Endothelial cell of umbilical vein (primary cell): ENCODE data around the gene PLA2G2D.

Experiments used
- EZH2 ChIP-seq: IDR thresholded peaks from 2 replicates; pipeline ENCODE4 v1.6.1; 2012; ENCODE audit warnings: borderline replicate concordance, low read depth, mild to moderate bottlenecking, moderate library complexity, low read length, inconsistent platforms; ENCODE audit not compliant: severe bottlenecking
- POLR2A ChIP-seq: IDR thresholded peaks from 2 replicates; pipeline ENCODE4 v1.6.1; 2012; ENCODE audit warnings: low read depth, mild to moderate bottlenecking, control low read depth, low read length
- POLR2AphosphoS5 ChIP-seq: IDR thresholded peaks from 2 replicates; pipeline ENCODE4 v1.6.1; 2012; ENCODE audit warnings: low read depth, mild to moderate bottlenecking, control low read depth, low read length, moderate library complexity; ENCODE audit not compliant: insufficient read depth
- TF ChIP-seq, protein P1 (sequence below), 2 donors: IDR thresholded peaks; 1 replicate in 1 of 2; 2 replicates in 1 of 2; pipeline ENCODE4 v1.5.1; 2011; ENCODE audit warnings: low read length in 2 of 2, mild to moderate bottlenecking in 2 of 2, moderate library complexity in 2 of 2, control low read depth in 1 of 2, inconsistent platforms in 1 of 2, low read depth in 1 of 2; ENCODE audit not compliant: insufficient read depth in 1 of 2; ENCODE audit errors: extremely low read depth in 1 of 2

DNA sequence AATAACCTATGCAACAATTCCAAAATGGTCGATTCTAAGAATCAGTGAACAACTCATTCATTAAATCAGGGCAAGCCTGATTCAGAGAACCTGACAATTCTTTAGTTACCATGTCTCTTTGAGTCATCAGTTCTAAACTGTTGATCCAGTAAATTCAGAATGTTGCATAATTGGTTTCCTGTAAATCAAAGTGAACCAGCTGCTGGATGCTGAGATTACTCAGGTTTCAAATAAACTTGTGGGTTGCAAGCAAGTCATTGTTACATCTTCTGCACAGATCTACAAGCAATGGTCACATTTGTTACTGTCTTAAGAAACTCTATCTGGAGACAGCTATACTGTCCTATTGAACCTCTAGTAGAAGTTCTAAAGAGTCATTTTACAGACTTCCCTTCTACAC is 16.5 kb downstream of the PLA2G2D start:
- TF ChIP-seq, protein P1, sequence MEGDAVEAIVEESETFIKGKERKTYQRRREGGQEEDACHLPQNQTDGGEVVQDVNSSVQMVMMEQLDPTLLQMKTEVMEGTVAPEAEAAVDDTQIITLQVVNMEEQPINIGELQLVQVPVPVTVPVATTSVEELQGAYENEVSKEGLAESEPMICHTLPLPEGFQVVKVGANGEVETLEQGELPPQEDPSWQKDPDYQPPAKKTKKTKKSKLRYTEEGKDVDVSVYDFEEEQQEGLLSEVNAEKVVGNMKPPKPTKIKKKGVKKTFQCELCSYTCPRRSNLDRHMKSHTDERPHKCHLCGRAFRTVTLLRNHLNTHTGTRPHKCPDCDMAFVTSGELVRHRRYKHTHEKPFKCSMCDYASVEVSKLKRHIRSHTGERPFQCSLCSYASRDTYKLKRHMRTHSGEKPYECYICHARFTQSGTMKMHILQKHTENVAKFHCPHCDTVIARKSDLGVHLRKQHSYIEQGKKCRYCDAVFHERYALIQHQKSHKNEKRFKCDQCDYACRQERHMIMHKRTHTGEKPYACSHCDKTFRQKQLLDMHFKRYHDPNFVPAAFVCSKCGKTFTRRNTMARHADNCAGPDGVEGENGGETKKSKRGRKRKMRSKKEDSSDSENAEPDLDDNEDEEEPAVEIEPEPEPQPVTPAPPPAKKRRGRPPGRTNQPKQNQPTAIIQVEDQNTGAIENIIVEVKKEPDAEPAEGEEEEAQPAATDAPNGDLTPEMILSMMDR (IDR thresholded peaks at IDR 0.05; ENCODE audit: extremely low read depth in 1 of 2, insufficient read depth in 1 of 2, low read depth in 1 of 2, low read length in 2 of 2), result no peak
- TF ChIP-seq POLR2AphosphoS5 (no peak), POLR2A (no peak), EZH2 (no peak)
